T-helper 2 cell treated with Interferon-gamma antibody and Interleukin-4, amounts not matched to agents 5 μg/mL and 100 μg/mL, for 36 hours (primary cell): Measurements from ENCODE around the gene DNAJC21.

Experiments used
- DNase-seq: peaks from one replicate; pipeline ENCODE4 v3.0.0; 2021; ENCODE audit warnings: low spot score
- H3K27ac Mint-ChIP-seq: one replicate; pipeline ENCODE4 v1.8.0; 2021; ENCODE audit warnings: mild to moderate bottlenecking, mixed read lengths
- H3K27me3 Mint-ChIP-seq: one replicate; pipeline ENCODE4 v1.8.0; 2021; ENCODE audit warnings: low read depth, mixed read lengths
- H3K36me3 Mint-ChIP-seq: one replicate; pipeline ENCODE4 v1.8.0; 2021; ENCODE audit warnings: low read depth, mixed read lengths
- H3K4me1 Mint-ChIP-seq: one replicate; pipeline ENCODE4 v1.8.0; 2021; ENCODE audit warnings: low read depth, mixed read lengths
- H3K4me3 Mint-ChIP-seq: one replicate; pipeline ENCODE4 v1.8.0; 2022; ENCODE audit warnings: mild to moderate bottlenecking, moderate library complexity, mixed read lengths
- H3K9me3 Mint-ChIP-seq: one replicate; pipeline ENCODE4 v1.8.0; 2021; ENCODE audit warnings: mixed read lengths

The DNAJC21 gene

DNA sequence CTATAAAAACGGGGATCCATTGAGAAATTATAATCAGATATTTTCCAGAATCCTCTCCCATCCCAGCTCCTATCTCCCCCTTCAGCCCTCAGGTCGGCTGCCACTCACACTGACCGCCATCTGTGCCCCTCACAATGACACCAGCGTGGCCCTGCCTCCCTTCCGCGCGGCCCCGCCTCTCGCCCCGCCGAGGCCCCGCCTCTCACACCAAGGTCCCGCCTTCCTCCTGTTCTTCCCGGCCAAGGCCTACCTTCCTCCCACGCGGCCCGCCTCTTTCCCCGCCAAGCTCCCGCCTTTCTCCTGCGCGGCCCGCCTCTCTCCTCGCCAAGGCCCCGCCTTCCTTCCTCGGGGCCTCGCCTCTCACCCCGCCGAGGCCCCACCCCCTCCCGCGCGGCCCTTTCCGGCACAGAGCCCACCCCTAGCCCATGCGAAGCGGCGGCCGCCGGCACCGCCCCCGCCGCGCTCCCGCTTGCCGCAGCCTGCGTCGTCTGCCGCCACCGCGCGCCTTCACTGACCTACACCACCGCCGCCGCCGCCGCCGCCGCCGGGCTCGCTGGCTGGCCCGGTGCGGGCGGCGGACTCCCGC, at the start of gene DNAJC21:
TSS of gene DNAJC21 (plus strand) at position 426 of the 586 bp plus-strand sequence. CDS start 261 bp downstream, outside the sequence.
- no peaks in the 10 kb centered on the region for H3K9me3 Mint-ChIP-seq
- no peaks in the 10 kb centered on the region for H3K27me3 Mint-ChIP-seq

DNA sequence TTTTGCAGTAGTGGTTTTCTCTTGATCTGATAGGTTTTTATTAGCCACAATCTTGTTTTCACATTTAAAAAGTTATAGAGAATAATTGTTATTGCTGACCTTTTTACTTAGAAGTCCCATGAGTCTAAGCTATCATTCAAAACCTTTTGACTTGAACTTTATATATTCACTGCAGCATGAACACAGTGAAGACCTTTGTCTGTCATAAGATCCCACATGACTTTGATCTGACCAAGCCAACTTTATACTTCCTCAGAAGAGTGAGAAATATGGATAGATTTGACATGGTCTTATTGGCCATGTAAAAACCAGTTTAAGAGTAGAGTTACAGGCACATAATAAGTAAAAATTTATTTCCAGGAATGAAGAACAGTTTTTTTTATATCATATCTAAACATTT, 48.1 kb upstream of the DNAJC21 start:
- H3K4me1 Mint-ChIP-seq: no peaks in the 10 kb centered on the region
- DNase-seq: no peak
- peaks cover 2% of the 10 kb centered on the region for H3K9me3 Mint-ChIP-seq
- no peak overlapping the region for H3K27ac Mint-ChIP-seq
- H3K4me3 Mint-ChIP-seq: no peak overlapping the region
- H3K27me3 Mint-ChIP-seq: peaks cover 7% of the 10 kb centered on the region
- H3K36me3 Mint-ChIP-seq: no peaks in the 10 kb centered on the region

More for the DNA sequence above, at the start of gene DNAJC21:
- peaks cover 31% of the 10 kb centered on the region for H3K36me3 Mint-ChIP-seq
- H3K27ac Mint-ChIP-seq: peak within 1 kb of the TSS; percentile 96
- peaks cover 36% of the 10 kb centered on the region for H3K4me1 Mint-ChIP-seq
- DNase-seq: peak; percentile 98
- H3K4me3 Mint-ChIP-seq: peak within 1 kb of the TSS; percentile 97

DNA sequence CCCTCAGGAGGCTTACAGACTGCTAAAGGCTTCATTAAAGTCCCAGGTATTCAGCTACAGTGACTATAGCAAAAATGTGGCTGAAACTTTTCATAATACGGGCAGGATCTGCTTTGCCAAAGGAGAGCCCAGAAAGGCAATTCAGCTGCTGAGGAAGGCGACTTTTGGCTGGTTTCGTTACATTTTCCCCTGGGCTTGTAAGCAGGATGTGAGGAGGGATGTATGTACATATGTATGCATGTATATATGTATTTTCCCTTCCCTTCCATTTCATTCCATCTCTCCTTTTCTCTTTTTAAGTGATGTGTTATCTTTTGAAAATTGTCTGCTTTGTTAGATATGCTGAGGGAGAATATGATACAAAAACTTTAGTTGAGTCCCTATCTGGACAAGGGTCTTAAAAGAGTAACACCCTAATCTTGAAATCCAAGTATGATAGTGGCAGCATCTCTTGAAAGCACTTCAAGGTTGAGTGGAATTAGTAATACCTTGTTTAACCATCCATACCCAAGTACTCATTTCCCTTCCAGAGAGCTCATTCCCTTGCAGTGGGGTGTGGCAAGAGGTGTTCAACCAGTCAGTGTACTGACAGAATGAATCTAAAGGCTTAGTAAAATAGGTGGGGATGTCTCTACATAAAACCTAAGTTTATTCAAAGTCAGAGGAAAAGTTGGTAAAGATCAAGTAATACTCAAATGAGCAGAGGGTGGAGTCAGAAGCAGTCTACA, 42.8 kb upstream of the DNAJC21 start:
- Mint-ChIP-seq H3K4me1 (no peaks in the 10 kb centered on the region), H3K27ac (no peak overlapping the region), H3K36me3 (no peaks in the 10 kb centered on the region), H3K4me3 (no peak overlapping the region), H3K27me3 (peaks cover 7% of the 10 kb centered on the region), H3K9me3 (no peaks in the 10 kb centered on the region)
- DNase-seq: no peak

DNA sequence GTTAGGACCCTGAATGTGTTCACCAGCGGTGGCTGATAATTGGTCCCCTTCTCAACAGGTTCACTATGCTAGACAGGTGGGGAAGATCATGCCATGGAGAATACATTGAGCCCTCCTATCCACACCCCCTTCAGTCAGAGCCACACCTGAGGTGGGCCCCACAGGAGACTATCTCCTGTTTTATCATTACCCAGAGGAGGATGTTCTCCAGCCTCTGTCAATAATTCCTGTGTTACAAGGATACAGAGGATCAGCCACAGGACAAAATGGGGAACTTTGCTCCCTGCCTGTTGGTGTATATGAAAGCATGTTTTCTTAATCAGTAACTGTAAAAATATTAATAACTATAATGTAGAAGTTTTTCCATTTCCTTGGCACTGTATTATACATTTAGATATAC, 40.0 kb upstream of the DNAJC21 start:
- DNase-seq: no peak
- H3K9me3 Mint-ChIP-seq: no peaks in the 10 kb centered on the region
- H3K27me3 Mint-ChIP-seq: no peaks in the 10 kb centered on the region
- no peak overlapping the region for H3K27ac Mint-ChIP-seq
- H3K36me3 Mint-ChIP-seq: no peaks in the 10 kb centered on the region
- no peak overlapping the region for H3K4me3 Mint-ChIP-seq
- no peaks in the 10 kb centered on the region for H3K4me1 Mint-ChIP-seq

DNA sequence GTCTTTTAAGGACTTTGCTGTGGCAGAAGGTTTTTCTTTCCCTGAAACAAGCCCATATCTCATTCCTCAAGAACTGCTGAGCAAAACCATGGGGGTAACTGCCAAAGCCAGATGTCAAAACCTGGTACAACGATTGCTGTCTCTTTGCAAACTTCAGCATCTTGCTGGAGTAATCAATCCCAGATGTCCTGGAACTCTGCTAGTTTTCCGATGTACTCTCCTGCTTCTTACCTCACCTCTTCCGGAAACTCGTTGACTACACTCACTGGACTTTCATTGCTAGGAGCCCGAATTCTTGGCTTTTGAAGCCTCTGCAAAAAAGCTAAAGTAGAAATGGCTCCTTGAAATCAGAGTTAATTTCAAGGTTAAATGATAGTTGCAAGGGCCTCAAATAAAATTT, 37.4 kb upstream of the DNAJC21 start:
- no peak overlapping the region for H3K27ac Mint-ChIP-seq
- DNase-seq: no peak
- no peaks in the 10 kb centered on the region for H3K36me3 Mint-ChIP-seq
- no peaks in the 10 kb centered on the region for H3K9me3 Mint-ChIP-seq
- H3K4me3 Mint-ChIP-seq: no peak overlapping the region
- no peaks in the 10 kb centered on the region for H3K4me1 Mint-ChIP-seq
- H3K27me3 Mint-ChIP-seq: no peaks in the 10 kb centered on the region

DNA sequence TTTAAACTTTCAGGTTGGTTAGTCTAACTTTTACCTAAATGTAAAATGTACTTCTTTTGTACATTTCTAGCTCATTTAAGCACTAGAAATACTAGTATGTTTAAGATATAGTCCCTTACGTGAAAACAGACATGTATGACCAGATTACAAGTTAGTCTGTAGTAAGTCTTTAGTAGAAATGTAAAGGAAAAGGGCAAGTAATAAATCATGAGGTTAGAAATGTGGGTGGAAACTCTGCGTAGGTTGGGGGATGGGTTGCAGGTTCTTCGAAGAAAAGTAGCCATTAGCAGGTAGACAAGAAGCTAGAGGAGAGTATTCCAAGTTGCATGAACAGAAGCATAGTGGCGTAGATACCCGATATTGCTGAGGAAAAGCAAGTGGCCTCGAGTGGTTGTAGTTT, 36.9 kb upstream of the DNAJC21 start:
- Mint-ChIP-seq H3K36me3 (no peaks in the 10 kb centered on the region), H3K4me1 (no peaks in the 10 kb centered on the region), H3K4me3 (no peak overlapping the region), H3K27me3 (no peaks in the 10 kb centered on the region), H3K9me3 (no peaks in the 10 kb centered on the region), H3K27ac (no peak overlapping the region)
- DNase-seq: no peak

DNA sequence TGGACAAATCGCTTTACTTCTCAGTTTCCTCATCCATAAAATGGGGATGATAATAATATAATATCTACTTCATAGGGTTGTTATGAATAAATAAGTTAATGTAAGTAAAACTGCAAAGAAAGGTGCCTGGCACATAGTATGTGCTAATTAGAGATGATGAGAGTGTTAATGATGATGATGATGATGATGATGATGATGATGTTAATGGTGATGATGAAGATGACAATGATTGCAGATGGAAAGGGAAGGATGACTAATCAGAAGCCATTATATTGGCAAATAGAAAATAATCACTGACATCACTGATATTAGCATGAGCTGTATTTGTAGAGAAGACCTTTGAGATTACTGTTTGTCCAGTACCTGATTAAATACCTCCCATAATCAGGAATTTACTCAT, 34.6 kb upstream of the DNAJC21 start:
- Mint-ChIP-seq H3K9me3 (no peaks in the 10 kb centered on the region), H3K36me3 (no peaks in the 10 kb centered on the region), H3K27me3 (no peaks in the 10 kb centered on the region), H3K4me1 (no peaks in the 10 kb centered on the region), H3K27ac (no peak overlapping the region), H3K4me3 (no peak overlapping the region)
- no peak for DNase-seq

DNA sequence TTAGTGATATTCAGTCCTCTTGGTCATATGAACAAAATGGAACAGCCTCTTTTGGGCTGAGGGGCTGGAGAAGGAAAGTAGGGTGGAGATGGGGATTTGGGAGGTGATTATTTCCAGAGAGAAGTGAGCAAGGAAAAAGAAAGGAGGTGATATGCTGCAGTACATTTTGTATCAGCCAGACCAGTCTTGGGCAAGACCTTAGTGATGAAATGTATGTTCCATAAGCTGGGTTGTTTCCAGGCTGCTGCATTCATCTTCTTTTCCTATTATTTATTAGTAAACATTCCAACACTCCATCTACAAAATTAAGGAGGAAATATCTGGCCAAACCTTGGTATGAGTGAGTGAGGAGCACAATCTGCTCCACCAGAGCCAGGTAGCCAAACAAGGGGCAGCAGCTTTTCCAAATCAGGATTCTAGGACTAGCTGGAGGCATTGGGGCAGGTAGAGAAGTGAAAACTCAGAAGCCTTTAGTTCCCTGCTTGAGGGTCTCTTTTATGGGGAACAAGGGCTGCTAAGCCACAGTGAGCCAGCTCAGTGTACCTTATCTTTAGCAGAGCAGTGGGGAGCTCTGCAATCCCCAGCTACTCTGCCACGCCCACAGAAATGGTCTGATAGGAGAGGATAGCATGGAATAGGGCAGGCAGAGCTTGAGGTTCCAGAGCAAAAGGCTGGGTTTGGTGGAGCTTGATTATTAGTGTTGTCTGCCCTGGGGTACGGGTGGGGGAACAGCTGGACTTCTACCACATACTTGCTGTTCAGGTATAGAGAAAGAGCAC, 33.5 kb upstream of the DNAJC21 start:
- Mint-ChIP-seq H3K4me1 (no peaks in the 10 kb centered on the region), H3K27me3 (no peaks in the 10 kb centered on the region), H3K27ac (no peak overlapping the region), H3K36me3 (no peaks in the 10 kb centered on the region), H3K9me3 (no peaks in the 10 kb centered on the region), H3K4me3 (no peak overlapping the region)
- no peak for DNase-seq

DNA sequence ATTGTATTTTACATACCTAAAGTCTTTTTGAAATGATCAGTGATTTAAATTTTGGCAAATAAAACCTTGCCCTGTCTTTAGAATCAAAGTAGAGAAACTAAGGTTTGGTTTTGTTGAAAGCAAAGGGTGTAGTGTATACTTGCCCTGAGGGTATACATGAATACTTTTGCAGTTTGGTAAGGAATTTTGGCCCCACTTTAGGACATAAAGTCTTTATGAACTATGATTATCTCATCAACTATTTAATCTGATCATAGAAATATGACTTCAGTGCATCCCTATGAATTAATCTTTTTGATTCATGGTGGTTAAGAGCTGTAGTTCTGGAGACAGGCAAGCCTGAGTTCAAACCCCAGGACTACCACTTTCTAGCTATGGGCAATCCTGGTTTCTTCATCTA, 31.7 kb upstream of the DNAJC21 start:
- Mint-ChIP-seq H3K27me3 (no peaks in the 10 kb centered on the region), H3K9me3 (no peaks in the 10 kb centered on the region), H3K27ac (no peak overlapping the region), H3K36me3 (no peaks in the 10 kb centered on the region), H3K4me1 (no peaks in the 10 kb centered on the region), H3K4me3 (no peak overlapping the region)
- DNase-seq: no peak

DNA sequence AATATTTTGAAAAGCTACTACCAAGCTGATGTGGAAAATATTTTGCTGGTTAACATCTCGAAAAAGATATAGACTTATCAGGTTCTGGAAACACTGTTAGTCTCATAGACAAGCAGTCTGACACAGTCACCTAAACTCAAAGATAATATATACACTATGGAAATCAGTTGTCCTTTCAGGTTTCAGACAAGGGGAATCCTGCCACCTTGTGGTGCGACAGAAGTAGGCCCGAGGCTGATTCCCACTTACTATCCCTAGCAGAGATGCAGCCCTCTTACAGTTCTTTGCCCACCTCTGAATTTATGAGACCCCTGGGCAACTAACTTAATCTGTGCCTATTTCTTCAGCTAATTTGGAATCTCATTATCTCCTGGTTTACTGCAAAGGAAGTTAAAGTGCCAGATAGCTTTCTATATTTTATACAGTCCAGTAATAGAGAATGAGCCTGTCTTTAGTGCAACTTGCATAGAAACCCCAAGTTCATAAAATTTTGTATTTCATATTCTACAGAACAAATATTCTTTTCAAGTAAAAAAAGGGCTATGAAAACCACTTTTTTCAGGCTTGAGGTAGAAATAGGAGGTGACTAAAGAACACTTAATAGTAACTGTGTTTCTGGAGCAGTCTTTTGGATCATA, 31.0 kb upstream of the DNAJC21 start:
- Mint-ChIP-seq H3K9me3 (no peaks in the 10 kb centered on the region), H3K27me3 (no peaks in the 10 kb centered on the region)

DNA sequence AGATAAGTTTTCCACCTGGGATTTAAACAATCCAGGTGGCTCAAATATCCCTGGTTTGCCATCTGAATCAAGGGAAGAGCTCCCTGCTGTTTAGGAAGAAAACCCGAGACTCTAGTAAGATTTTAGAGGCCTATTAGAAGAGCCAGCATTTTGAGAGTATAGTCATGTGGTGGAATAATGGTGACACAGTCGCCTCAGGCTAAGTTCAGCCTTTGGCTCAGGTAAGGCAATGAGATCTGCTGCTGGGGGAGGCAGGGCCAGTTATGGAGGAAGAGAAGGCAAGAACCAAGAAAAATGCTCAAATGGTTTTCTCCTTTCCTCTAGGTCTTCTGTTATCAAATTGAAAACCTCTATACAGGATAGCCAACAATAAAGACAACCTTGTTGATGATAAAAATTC, 30.3 kb upstream of the DNAJC21 start:
- no peaks in the 10 kb centered on the region for H3K27me3 Mint-ChIP-seq
- H3K9me3 Mint-ChIP-seq: no peaks in the 10 kb centered on the region
- no peaks in the 10 kb centered on the region for H3K4me1 Mint-ChIP-seq
- no peak overlapping the region for H3K4me3 Mint-ChIP-seq
- peaks cover 1% of the 10 kb centered on the region for H3K36me3 Mint-ChIP-seq
- H3K27ac Mint-ChIP-seq: no peak overlapping the region
- DNase-seq: no peak

More for the DNA sequence above, 31.0 kb upstream of the DNAJC21 start:
- DNase-seq: peak; percentile 27
- H3K27ac Mint-ChIP-seq: no peak overlapping the region
- H3K4me3 Mint-ChIP-seq: no peak overlapping the region
- H3K4me1 Mint-ChIP-seq: no peaks in the 10 kb centered on the region
- peaks cover 1% of the 10 kb centered on the region for H3K36me3 Mint-ChIP-seq

DNA sequence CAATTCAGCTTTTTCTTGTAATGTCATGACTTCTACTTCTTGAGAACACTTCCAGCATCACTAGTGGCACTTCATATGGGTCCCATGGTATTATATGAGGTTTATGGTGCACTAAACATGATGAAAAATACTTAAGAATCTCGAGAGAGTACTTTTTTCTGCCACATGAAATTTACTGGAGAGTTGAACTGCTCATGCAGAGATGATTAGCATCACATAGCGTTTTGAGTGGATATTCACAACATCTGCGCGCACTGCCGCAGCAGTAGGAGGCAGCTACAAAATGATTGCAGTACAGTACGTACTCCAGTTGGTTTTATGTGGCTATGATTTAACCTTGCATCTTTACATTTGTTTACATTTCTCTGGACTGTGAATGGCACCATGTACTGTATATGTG, 28.7 kb upstream of the DNAJC21 start:
- H3K9me3 Mint-ChIP-seq: no peaks in the 10 kb centered on the region
- no peak for DNase-seq
- H3K27me3 Mint-ChIP-seq: no peaks in the 10 kb centered on the region
- H3K4me1 Mint-ChIP-seq: no peaks in the 10 kb centered on the region
- no peak overlapping the region for H3K27ac Mint-ChIP-seq
- no peak overlapping the region for H3K4me3 Mint-ChIP-seq
- peaks cover 1% of the 10 kb centered on the region for H3K36me3 Mint-ChIP-seq

DNA sequence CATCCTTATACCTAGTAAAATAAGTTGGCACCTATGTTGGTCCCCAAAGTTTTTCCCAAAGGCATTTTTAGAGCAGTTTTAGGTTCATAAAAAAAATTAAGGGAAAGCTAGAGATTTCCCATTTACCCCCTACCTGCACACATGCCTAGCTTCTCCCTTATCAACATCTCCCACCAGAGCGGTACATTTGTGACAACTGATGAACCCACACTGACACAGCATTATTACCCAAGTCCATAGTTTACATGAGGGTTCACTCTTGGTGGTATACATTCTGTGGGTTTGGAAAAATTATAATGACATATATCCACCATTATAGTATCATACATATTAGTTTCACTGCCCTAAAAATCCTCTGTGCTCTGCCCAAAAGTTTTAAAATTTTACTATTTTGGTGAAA, 26.1 kb upstream of the DNAJC21 start:
- no peak overlapping the region for H3K27ac Mint-ChIP-seq
- no peak overlapping the region for H3K4me3 Mint-ChIP-seq
- no peaks in the 10 kb centered on the region for H3K9me3 Mint-ChIP-seq
- DNase-seq: no peak
- H3K27me3 Mint-ChIP-seq: no peaks in the 10 kb centered on the region
- no peaks in the 10 kb centered on the region for H3K4me1 Mint-ChIP-seq
- peaks cover 1% of the 10 kb centered on the region for H3K36me3 Mint-ChIP-seq

DNA sequence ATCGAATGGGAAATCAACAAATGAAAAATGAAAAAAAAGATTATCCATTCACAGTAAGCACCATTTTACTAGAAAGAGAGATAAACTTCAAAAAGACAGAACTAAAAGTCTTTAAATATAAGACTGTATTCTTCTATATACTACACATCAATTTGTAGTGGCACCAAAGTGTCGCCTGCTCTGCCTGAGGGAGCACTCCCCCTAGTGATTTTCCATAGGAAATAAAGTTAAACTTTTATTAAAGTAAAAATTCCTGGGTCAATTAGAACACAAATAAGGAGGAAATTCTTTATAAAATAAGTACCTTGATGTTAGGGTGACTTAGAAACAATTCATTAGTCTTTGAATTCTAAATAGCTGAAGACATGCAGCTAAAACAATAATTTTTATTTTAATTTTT, 23.8 kb upstream of the DNAJC21 start:
- no peaks in the 10 kb centered on the region for H3K9me3 Mint-ChIP-seq
- peaks cover 17% of the 10 kb centered on the region for H3K36me3 Mint-ChIP-seq
- no peak overlapping the region for H3K27ac Mint-ChIP-seq
- no peak for DNase-seq
- no peaks in the 10 kb centered on the region for H3K4me1 Mint-ChIP-seq
- H3K27me3 Mint-ChIP-seq: no peaks in the 10 kb centered on the region
- no peak overlapping the region for H3K4me3 Mint-ChIP-seq
